CD4-positive, alpha-beta T cell (primary cell): ENCODE results near the gene ACAD9. TPM values are rescaled to one million over a fixed set of nuclear protein-coding genes. Genes with fewer than 3 reads are reported as not detected.

ENCODE experiments used
- ATAC-seq: fragments of 200-7000 bp; cut with Tn5 transposase; one replicate; pipeline ENCODE4 v1.10.0; 2022; ENCODE audit warnings: mild to moderate bottlenecking; ENCODE audit not compliant: poor library complexity
- CTCF ChIA-PET: fragments of 350-600 bp; sonication (Branson Sonifier 250); formaldehyde crosslinking; loops from one replicate; lab custom pipeline; 2021; ENCODE audit warnings: antibody characterized with exemption, inconsistent platforms; lab: Charles Lee
- POLR2A ChIA-PET: fragments of 350-600 bp; sonication (Branson Sonifier 250); formaldehyde crosslinking; loops from one replicate; lab custom pipeline; 2021; ENCODE audit warnings: antibody characterized with exemption, inconsistent platforms; lab: Charles Lee
- DNase-seq, 14 experiments: peaks; one replicate each; pipeline ENCODE4 v3.0.0-alpha.2; 2013 to 2020; ENCODE audit warnings: mixed read lengths in 2 of 14
- H3K27ac ChIP-seq, 2 donors: one replicate each; pipeline versions ENCODE4 v1.5.1 to v1.7.0; 2013; ENCODE audit warnings: low read length in 2 of 2, low read depth in 1 of 2, mild to moderate bottlenecking in 1 of 2
- H3K27me3 ChIP-seq, 2 experiments: 1 replicate in 1 of 2; 2 replicates in 1 of 2; pipeline versions ENCODE4 v1.6.1 to v1.7.0; 2013; ENCODE audit warnings: low read length in 2 of 2, control low read depth in 1 of 2, mild to moderate bottlenecking in 1 of 2, moderate library complexity in 1 of 2; ENCODE audit not compliant: insufficient read depth in 2 of 2, control insufficient read depth in 1 of 2
- H3K36me3 ChIP-seq: one replicate; pipeline ENCODE4 v1.6.1; 2013; ENCODE audit warnings: low read length, control low read depth; ENCODE audit not compliant: insufficient read depth
- H3K4me1 ChIP-seq: one replicate; pipeline ENCODE4 v1.6.1; 2013; ENCODE audit warnings: low read length, control low read depth; ENCODE audit not compliant: insufficient read depth
- H3K4me3 ChIP-seq: one replicate; pipeline ENCODE4 v1.5.1; 2013; ENCODE audit warnings: mild to moderate bottlenecking, low read length, moderate library complexity
- H3K9me3 ChIP-seq, 2 experiments: 1 replicate in 1 of 2; 2 replicates in 1 of 2; pipeline versions ENCODE4 v1.6.1 to v1.7.0; 2013; ENCODE audit warnings: low read length in 2 of 2, mild to moderate bottlenecking in 2 of 2, control low read depth in 1 of 2, moderate library complexity in 1 of 2; ENCODE audit not compliant: control insufficient read depth in 1 of 2, insufficient read depth in 1 of 2
- H3K27ac Mint-ChIP-seq: one replicate; pipeline ENCODE4 v1.8.0; 2020; ENCODE audit warnings: mixed read lengths
- H3K27me3 Mint-ChIP-seq: one replicate; pipeline ENCODE4 v1.8.0; 2021; ENCODE audit warnings: mixed read lengths
- H3K36me3 Mint-ChIP-seq: one replicate; pipeline ENCODE4 v1.8.0; 2021; ENCODE audit warnings: low read depth, mixed read lengths
- H3K4me1 Mint-ChIP-seq: one replicate; pipeline ENCODE4 v1.8.0; 2021; ENCODE audit warnings: low read depth, mixed read lengths
- H3K4me3 Mint-ChIP-seq: one replicate; pipeline ENCODE4 v1.8.0; 2020; ENCODE audit warnings: mild to moderate bottlenecking, mixed read lengths
- H3K9me3 Mint-ChIP-seq: one replicate; pipeline ENCODE4 v1.8.0; 2020; ENCODE audit warnings: mixed read lengths
- CTCF ChIP-seq: fragments of 200-600 bp; IDR thresholded peaks from one replicate; pipeline ENCODE4 v1.8.0; 2022; ENCODE audit warnings: antibody characterized with exemption, mild to moderate bottlenecking
- intact Hi-C, 2 experiments: fragments of 100-400 bp; cut with DNase I in 1 of 2; cut with micrococcal nuclease in 1 of 2; formaldehyde crosslinking; loops; one replicate each; pipeline versions ENCODE4 v1.15.1 to v1.9.0; 2023 to 2025; cut with DNase I, micrococcal nuclease
- total RNA-seq, 174 experiments: library from RNA in 2 of 174; stranded (reverse) in 2 of 174; gene quantifications; one replicate each; pipeline ENCODE4 v1.2.3 and lab custom pipeline; 2021 to 2026

ACAD9 gene
- total RNA-seq, 2 experiments from 2014 or later, result 64.8 to 71.6 TPM

GRCh38 chr3:128911911-128912310 lies 32.5 kb downstream of the ACAD9 start:
- CTCF ChIA-PET, result no interaction called here
- no peak for ATAC-seq
- H3K4me3 Mint-ChIP-seq, result no peak overlapping the region

GRCh38 chr3:128914966-128915645 lies 35.7 kb downstream of the ACAD9 start:
- no peaks in the 10 kb centered on the region for H3K9me3 ChIP-seq
- ATAC-seq (no peak), DNase-seq (no peak)
- H3K9me3 Mint-ChIP-seq, result no peaks in the 10 kb centered on the region
- H3K27ac Mint-ChIP-seq, result no peak overlapping the region
- intact Hi-C loops, result loop anchor here in 1 of 2 experiments (5.0 kb wide), 1 partner anchor 683 kb away; no protein-coding TSS in a partner anchor
- H3K36me3 Mint-ChIP-seq, result peaks cover 91% of the 10 kb centered on the region
- no peaks in the 10 kb centered on the region for H3K27me3 ChIP-seq
- H3K4me1 Mint-ChIP-seq, result no peaks in the 10 kb centered on the region
- no peak overlapping the region for H3K27ac ChIP-seq
- H3K36me3 ChIP-seq, result peaks cover 55% of the 10 kb centered on the region
- no peaks in the 10 kb centered on the region for H3K27me3 Mint-ChIP-seq
- H3K4me3 Mint-ChIP-seq, result no peak overlapping the region
- no peak overlapping the region for H3K4me3 ChIP-seq
- CTCF ChIA-PET, result interaction anchor here (1.2 to 1.3 kb wide), 2 partner anchors 10 to 39 kb away, joined by 3 to 4 read pairs; no protein-coding TSS in a partner anchor
- TF ChIP-seq CTCF, result no peak
- H3K4me1 ChIP-seq, result no peaks in the 10 kb centered on the region
- POLR2A ChIA-PET, result interaction anchor here (0.6 kb wide), 1 partner anchor 592 kb away, joined by 3 read pairs; no protein-coding TSS in a partner anchor

More at GRCh38 chr3:128911911-128912310, 32.5 kb downstream of the ACAD9 start:
- Histone ChIP-seq H3K36me3 (peaks cover 84% of the 10 kb centered on the region), H3K27me3 (no peaks in the 10 kb centered on the region), H3K9me3 (no peaks in the 10 kb centered on the region), H3K27ac (no peak overlapping the region), H3K4me1 (no peaks in the 10 kb centered on the region), H3K4me3 (no peak overlapping the region)
- POLR2A ChIA-PET, result no interaction called here
- intact Hi-C loops, result loop anchor here in 1 of 2 experiments (5.0 kb wide), 1 partner anchor 680 kb away; no protein-coding TSS in a partner anchor
- no peaks in the 10 kb centered on the region for H3K27me3 Mint-ChIP-seq
- H3K4me1 Mint-ChIP-seq, result no peaks in the 10 kb centered on the region
- peaks cover 64% of the 10 kb centered on the region for H3K36me3 Mint-ChIP-seq
- no peak overlapping the region for H3K27ac Mint-ChIP-seq
- DNase-seq, result no peak
- TF ChIP-seq CTCF, result no peak
- H3K9me3 Mint-ChIP-seq, result no peaks in the 10 kb centered on the region

GRCh38 chr3:128917291-128917690 lies 37.9 kb downstream of the ACAD9 start:
- Mint-ChIP-seq H3K27me3 (no peaks in the 10 kb centered on the region), H3K36me3 (peaks cover 83% of the 10 kb centered on the region), H3K4me3 (no peak overlapping the region), H3K9me3 (peaks cover 2% of the 10 kb centered on the region), H3K27ac (peak overlapping the region; percentile 10), H3K4me1 (peaks cover 17% of the 10 kb centered on the region)
- intact Hi-C loops, result no loop called here
- Histone ChIP-seq H3K27me3 (no peaks in the 10 kb centered on the region), H3K9me3 (no peaks in the 10 kb centered on the region), H3K27ac (no peak overlapping the region), H3K4me3 (no peak overlapping the region), H3K4me1 (peaks cover 6% of the 10 kb centered on the region), H3K36me3 (peaks cover 41% of the 10 kb centered on the region)
- CTCF ChIA-PET, result no interaction called here
- DNase-seq (no peak), ATAC-seq (no peak)
- POLR2A ChIA-PET, result no interaction called here
- TF ChIP-seq CTCF, result no peak
